ENCODE data around the gene PTPN14. TPM values are rescaled to one million over a fixed set of nuclear protein-coding genes. Genes with fewer than 3 reads are reported as not detected.

The PTPN14 gene
- total and polyA plus RNA-seq, 11 donors: 8.7 to 52.0 (median 33.5) TPM

GRCh38 chr1:214506972-214507431 is 44.4 kb downstream of the PTPN14 start:
- TF ChIP-seq CTCF (IDR thresholded peaks at IDR 0.05) (no peak), POLR2A (IDR thresholded peaks at IDR 0.05) (no peak)
- no peak overlapping the region for H3K27ac ChIP-seq
- peaks cover 0 to 9% (median 0%) of the 10 kb centered on the region in 12 donors for H3K4me1 ChIP-seq
- peaks cover 0 to 4% (median 0%) of the 10 kb centered on the region in 12 donors for H3K9me3 ChIP-seq
- DNase-seq (no peak), ATAC-seq (no peak)
- WGBS, 4 donors: 70 to 81% (median 76%) methylated on average over 2 of the region's 2 CpGs
- no peak overlapping the region for H3K4me3 ChIP-seq
- no peaks in the 10 kb centered on the region for H3K27me3 ChIP-seq
- intact Hi-C loops (cut with DNase I): no loop called here
- H3K36me3 ChIP-seq: no peaks in the 10 kb centered on the region

- peaks cover 0 to 13% (median under 1%) of the 10 kb centered on the region in 12 donors for H3K4me1 ChIP-seq
- ATAC-seq (peak in 1 of 4 donors; percentile 38), DNase-seq (no peak)
- no peak overlapping the region for H3K4me3 ChIP-seq
- H3K9me3 ChIP-seq: peaks cover 0 to 4% (median 0%) of the 10 kb centered on the region in 12 donors
- intact Hi-C loops (cut with DNase I): no loop called here
- no peaks in the 10 kb centered on the region for H3K36me3 ChIP-seq
- H3K27me3 ChIP-seq: no peaks in the 10 kb centered on the region
- WGBS, 4 donors: 63 to 77% (median 70%) methylated on average over 8 of the region's 8 CpGs
- H3K27ac ChIP-seq: no peak overlapping the region
- TF ChIP-seq POLR2A (IDR thresholded peaks at IDR 0.05) (no peak), CTCF (IDR thresholded peaks at IDR 0.05) (no peak)
Measured at GRCh38 chr1:214505134-214505533, 46.3 kb downstream of the PTPN14 start.

- Histone ChIP-seq H3K27me3 (no peaks in the 10 kb centered on the region), H3K27ac (no peak overlapping the region), H3K4me3 (no peak overlapping the region), H3K4me1 (peaks cover 0 to 22% (median 1%) of the 10 kb centered on the region in 12 donors), H3K9me3 (no peaks in the 10 kb centered on the region), H3K36me3 (no peaks in the 10 kb centered on the region)
- 93 to 97% (median 95%) methylated on average over 5 of the region's 5 CpGs for WGBS, 4 donors
- ATAC-seq (no peak), DNase-seq (no peak)
- intact Hi-C loops (cut with DNase I): no loop called here
- TF ChIP-seq CTCF (IDR thresholded peaks at IDR 0.05): no peak
- TF ChIP-seq POLR2A (IDR thresholded peaks at IDR 0.05): no peak
Measured at GRCh38 chr1:214504330-214504729, 47.1 kb downstream of the PTPN14 start.

GRCh38 chr1:214503553-214503952 is 47.8 kb downstream of the PTPN14 start:
- ATAC-seq (no peak), DNase-seq (no peak)
- Histone ChIP-seq H3K27ac (no peak overlapping the region), H3K9me3 (no peaks in the 10 kb centered on the region), H3K36me3 (no peaks in the 10 kb centered on the region), H3K27me3 (no peaks in the 10 kb centered on the region), H3K4me3 (no peak overlapping the region), H3K4me1 (peaks cover 0 to 23% (median 2%) of the 10 kb centered on the region in 12 donors)
- intact Hi-C loops (cut with DNase I): no loop called here
- WGBS, 4 donors: 78 to 96% (median 85%) methylated on average over 4 of the region's 4 CpGs
- TF ChIP-seq POLR2A (IDR thresholded peaks at IDR 0.05): no peak
- no peak for TF ChIP-seq CTCF (IDR thresholded peaks at IDR 0.05)
